Middle frontal gyrus (tissue), 1 donor: ENCODE results near the gene ZCCHC2.

Experiments used
- DNase-seq: peaks from one replicate; pipeline ENCODE4 v3.0.0-alpha.2; 2015; ENCODE audit warnings: low spot score; ENCODE audit errors: extremely low spot score

ZCCHC2 gene

DNA sequence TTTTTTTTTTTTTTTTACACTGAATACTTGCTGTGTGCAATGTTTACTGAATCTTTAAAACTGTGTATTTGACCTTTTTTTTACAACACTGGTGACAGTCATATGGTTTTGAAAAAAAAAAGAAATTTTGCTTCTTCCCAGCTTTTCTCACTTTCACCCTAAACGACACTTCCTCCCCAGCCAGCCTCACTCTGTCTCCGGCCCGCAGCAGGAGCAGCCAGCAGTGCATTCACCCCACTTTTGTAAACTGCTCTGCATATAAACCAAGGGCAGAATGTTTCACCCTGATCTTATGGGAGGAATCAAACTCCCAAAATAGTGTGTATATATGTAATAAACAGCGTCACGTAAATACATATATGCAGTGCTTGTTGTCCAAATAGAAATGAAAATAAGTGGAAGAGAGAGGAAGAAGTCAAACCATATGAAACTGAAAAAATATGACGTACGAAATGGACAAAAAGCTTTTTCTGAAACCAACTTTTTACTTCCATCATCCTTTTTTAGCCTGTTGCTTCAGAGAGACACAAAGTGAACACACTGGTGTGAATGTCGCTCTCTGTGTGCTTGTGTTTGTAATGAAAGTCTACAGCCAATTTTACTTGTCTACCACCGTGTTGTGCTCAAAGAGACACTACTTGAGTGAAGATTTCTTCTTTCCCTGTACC is 54.2 kb downstream of the ZCCHC2 start:
- no peak for DNase-seq

- DNase-seq = no peak
Measured at GRCh38 chr18:62577765-62578164, 54.9 kb downstream of the ZCCHC2 start.

GRCh38 chr18:62578980-62579511 is 56.2 kb downstream of the ZCCHC2 start:
- DNase-seq = no peak

- no peak for DNase-seq
Measured at GRCh38 chr18:62583376-62583775, 60.6 kb downstream of the ZCCHC2 start.

- DNase-seq = peak; percentile 82
Measured at GRCh38 chr18:62584241-62585120, 61.7 kb downstream of the ZCCHC2 start.

- DNase-seq = no peak
Measured at GRCh38 chr18:62585274-62586150, 62.7 kb downstream of the ZCCHC2 start.

- DNase-seq = peak; percentile 64
Measured at GRCh38 chr18:62586151-62586774, 63.4 kb downstream of the ZCCHC2 start.

- DNase-seq = peak; percentile 22
Measured at GRCh38 chr18:62586781-62587487, 64.1 kb downstream of the ZCCHC2 start.

- no peak for DNase-seq
Measured at GRCh38 chr18:62587689-62588088, 64.9 kb downstream of the ZCCHC2 start.

- DNase-seq = no peak
Measured at GRCh38 chr18:62588217-62588616, 65.4 kb downstream of the ZCCHC2 start.

DNA sequence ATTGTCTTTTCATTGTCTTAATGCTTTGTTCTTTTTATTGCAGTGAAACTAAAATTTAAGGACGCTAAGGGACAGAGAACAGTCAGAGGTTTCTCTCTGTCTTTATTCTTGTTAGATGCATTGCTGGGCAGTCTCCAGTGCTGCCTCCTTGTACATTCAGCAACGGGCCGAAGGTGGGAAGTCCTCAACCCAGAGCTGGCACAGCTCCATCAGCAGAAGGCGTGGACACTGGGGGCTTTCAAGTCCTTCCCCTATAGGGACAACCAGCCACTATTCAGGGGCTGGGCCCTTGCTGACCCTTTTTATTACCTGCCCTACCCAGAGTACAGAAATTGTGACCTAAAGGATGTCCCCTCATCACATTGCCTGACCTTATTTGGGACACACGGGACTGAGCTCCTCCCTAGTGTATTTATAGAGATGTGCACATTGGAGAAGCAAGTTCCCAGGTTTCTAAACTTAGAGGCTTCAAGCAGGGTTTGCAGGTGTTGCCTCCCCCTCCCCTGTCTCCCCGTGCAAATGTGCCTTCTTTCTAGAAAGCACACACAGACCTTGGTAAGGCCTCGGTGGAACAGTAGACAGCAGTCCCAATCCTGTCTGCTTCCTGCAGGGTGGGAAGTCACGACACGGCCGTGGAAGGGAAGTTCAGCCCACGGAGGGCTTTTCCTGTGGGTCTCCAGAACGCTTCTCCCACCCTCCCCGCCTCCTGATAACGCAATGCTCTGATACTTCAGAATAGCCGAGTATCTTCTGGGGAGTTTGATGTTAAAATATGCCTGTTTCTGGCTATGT is 68.2 kb downstream of the ZCCHC2 start:
- DNase-seq = no peak

DNA sequence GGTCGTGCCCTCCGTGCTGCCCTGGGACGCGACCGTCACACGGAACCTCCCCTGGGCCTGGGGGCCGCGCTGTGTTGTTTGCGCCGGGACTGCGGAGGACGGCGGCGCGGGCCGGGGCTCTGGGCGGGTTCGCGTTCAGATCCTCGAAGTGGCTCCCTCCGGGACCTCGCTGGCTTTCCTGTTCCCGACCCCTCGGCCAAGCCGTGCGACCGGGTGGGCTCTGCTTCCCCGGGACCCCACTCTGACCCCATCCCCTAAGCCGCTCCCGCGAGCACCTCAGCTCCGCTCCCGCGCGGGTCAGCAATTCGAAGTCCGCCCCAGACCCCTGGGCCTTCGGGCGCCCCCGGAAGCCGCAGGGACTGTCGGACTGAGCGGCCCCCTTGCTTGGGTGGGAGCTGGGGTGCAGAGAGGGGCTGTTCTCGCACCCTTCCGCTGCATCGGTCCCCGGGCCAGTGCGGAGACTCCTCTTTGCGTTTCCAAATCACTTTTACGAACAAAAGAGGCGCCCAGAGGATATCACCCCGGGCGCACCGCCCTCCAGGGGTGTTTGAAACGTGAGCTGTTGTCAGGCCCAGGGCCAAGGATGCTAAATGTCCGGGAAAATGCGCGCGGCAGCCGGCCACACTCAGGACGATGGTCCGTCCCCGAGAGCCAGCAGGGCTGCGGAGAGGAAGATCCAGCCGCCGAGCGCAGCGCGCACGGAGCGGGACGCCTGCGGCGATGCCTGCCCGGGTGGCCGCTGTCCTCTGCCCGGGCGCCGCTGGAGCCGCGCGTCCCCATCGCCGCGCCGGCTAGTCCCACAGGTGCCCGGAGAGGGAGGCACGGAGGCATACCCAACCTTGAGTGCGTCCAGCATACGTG is 73.5 kb downstream of the ZCCHC2 start:
- no peak for DNase-seq

DNA sequence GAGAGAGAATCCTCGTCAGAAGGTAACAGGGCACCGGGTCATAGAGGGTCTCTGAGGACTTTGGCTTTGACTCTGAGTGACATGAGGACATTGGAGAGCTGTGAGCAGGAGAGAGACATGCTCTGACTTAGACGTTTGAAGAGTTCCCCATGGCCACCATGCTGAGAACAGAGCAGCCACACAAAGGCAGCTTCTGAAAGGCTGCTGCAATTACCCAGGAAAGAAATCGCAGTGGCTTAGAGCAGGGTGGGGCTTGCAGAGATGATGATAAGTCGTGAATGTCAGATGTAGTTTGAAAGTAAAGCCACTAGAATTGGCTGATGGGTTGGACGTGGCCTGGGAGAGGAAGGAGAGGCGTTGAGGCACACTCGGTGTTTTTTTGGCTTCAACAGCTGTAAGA is 79.0 kb downstream of the ZCCHC2 start:
- no peak for DNase-seq

DNA sequence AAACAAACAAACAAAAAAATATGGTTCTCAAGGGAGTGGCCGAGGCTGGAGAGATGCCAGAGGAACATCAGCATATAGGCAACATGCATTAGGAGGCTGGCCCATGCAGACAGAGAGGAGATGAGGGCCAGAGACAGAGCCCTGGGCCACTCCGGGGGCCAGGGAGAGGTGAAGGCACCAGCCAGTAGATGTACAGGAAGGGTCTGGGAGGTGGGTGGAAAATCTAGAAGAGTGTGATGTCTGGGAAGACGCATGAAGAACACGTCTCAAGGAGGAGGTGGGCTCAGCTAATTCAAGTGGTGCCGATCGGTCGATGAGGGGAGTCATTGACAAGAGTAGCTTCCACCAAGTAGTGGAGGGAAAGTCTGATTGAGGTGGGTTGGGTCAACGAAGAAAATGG is 79.9 kb downstream of the ZCCHC2 start:
- no peak for DNase-seq

- DNase-seq = no peak
Measured at GRCh38 chr18:62603211-62603610, 80.4 kb downstream of the ZCCHC2 start.

GRCh38 chr18:62603979-62604378 is 81.2 kb downstream of the ZCCHC2 start:
- DNase-seq = no peak

- no peak for DNase-seq
Measured at GRCh38 chr18:62605685-62606084, 82.9 kb downstream of the ZCCHC2 start.

DNA sequence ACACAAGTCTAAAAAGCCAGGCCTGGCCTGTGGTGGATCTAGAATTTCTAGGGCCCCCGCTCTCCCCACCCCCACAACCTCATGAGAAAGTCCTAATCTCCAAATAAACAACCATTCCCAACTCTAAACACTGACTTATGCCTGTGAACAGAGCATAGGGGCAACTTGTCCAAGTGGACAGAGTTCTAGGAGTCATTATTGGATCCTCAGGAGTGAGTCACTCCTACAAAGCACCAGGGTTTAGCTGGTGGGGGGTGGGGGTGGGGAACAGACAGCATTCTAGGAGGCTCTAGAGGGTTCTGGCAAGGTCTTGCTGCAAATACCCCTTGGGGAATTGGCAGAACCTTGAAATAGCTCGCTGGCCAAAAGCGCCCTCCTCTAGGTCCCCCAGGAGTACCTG is 83.3 kb downstream of the ZCCHC2 start:
- no peak for DNase-seq

GRCh38 chr18:62607302-62607701 is 84.5 kb downstream of the ZCCHC2 start:
- DNase-seq = no peak
